ACHN (cell line): ENCODE measurements around the gene PLAAT5.
"Not testable (repeated sequence)": the region's sequence is repeated elsewhere in the genome, so short reads cannot be mapped to it uniquely, and the experiment has no call there.

ENCODE experiments used
- DNase-seq: peaks from one replicate; pipeline ENCODE4 v3.0.0-alpha.2; 2015
- in situ Hi-C: cut with HindIII; loops from 2 replicates; pipeline ENCODE4 v1.10.0; 2017; ENCODE audit warnings: low sequenced_read_pairs, low pct_ligation_motif_present, low pct_unique_long_range_greater_than_20kb

PLAAT5 gene, protein sequence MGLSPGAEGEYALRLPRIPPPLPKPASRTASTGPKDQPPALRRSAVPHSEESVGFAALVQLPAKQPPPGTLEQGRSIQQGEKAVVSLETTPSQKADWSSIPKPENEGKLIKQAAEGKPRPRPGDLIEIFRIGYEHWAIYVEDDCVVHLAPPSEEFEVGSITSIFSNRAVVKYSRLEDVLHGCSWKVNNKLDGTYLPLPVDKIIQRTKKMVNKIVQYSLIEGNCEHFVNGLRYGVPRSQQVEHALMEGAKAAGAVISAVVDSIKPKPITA

DNA sequence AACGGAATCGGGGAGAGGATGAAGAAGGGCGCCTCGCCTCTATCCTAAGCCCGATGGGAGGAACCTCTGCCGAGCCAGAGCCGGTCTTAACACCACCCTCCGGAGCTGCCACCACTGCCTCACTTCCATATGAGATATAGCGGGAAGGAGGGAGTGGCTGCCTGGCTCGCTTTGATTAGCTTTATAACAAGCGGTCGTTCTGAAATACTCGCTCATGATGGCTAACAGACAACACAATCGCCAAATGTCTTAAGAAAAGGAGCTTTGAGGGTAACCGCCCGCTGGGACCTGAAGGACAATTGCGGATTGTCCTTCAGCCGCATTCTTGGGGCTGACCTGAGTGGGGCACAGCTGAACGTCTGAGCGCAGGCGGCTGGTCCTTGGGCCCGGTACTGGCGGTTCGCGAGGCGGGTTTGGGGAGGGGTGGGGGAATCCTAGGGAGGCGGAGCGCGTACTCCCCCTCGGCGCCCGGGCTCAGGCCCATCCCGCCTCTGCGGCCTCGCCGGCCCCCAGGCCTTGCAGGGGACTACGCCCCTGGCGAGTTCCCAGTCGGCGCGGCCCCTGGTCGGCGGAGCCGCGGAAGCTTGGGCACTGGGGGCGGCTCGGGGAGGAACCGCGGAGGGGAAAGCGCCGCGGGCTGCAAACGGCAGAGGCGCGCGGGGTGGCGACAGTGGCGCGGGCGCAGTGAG, at the start of gene PLAAT5:
TSS of gene PLAAT5 (minus strand) at position 617 of the 689 bp plus-strand sequence. CDS start at position 484, 133 bp downstream.
- no peak for DNase-seq

DNA sequence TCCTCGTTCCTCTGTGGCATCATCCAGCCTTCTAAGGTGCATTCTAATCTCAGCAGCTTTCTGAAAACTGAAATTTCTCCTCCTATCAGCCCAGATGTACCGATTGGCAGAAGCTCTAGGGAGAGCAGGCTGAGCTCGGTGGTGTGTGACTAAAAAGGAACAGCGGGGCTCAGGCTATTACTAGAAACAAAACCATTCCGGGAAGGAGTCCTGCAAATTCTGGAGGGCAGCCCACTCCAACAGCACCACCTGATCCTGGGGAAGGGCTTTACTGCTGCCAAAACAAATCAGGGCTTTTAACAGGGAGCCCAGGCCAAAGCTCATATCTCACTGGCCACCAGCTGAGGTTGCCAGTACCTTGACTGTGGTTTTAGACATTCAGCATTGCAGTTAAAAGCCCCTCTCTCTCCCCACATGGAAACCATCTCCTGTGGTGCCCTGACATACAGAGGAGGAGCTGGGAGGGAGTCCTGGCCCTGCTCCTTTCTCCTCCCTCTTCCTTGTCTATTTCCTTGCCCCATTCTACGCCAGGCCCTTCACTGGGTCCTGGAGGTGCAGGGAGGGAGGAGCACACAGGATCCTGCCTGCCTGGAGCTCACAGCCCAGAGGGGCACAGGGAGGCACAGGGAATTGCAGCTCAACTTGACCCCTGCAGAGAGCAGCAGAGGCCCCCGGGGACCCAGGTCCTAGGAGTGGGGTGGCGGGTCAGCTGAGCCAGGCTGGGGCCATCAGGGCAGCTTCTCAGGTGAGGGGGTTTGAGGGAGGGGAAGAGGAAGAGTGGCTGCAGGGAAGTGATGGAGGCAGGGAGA, 46.5 kb upstream of the PLAAT5 start:
- DNase-seq, result peak; percentile 27
- in situ Hi-C loops, result no loop called here

More for the DNA sequence above, at the start of gene PLAAT5:
- in situ Hi-C loops, result no loop called here

DNA sequence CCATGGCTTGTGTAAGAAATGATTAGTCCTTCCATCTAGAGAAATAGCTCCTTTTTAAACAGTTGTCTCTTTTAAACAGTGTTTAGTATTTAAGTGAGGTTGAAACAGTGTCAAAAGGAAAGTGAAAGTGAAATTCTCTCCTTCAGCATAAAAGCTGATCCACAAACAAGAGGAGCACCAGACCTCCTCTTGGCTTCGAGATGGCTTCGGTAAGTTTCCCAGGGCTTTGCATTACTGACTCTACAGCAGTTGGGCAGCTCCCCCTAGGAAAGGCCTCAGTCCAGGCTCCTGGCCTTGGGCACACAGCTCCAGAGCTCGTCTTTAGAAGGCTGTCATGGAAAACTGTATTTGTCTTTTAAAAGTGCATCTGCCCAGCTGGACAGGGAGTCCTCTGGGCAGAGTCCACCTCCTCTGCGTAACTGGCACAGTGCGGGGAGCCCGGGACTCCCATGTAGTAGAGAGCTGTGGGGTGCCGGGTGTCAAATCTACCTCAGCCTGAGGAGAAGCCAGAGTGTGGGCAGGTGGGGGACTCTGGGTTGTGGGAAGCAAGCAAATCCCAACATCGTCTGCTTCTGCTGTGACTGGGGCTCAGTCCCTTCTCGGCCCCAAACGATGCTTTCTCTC, 45.8 kb upstream of the PLAAT5 start, which contains the start of gene PLAAT4:
TSS of gene PLAAT4 (plus strand) at position 140 of the 624 bp plus-strand sequence. CDS start at position 201, 61 bp downstream.
- peak; percentile 55 for DNase-seq
- in situ Hi-C loops, result no loop called here

DNA sequence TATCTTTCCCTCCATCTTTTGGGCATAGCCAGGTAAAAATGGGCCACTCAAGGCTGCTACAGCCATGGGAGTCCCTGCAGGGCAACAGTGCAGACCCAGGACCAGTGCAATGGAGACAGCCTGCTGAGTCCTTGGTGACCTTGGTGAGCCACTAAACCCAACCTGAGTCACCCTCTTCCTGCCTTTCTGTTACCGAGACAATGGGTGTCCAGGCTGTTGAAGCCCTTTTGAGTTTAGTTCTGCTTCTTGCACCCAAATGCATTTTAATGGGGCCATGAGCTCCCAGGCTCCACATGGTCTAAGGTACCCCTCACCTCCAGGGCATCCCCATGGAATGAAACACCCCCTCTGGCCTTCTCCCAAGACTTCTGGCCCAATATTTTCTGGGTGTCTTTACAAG, 44.8 kb upstream of the PLAAT5 start:
- no peak for DNase-seq
- in situ Hi-C loops, result no loop called here

DNA sequence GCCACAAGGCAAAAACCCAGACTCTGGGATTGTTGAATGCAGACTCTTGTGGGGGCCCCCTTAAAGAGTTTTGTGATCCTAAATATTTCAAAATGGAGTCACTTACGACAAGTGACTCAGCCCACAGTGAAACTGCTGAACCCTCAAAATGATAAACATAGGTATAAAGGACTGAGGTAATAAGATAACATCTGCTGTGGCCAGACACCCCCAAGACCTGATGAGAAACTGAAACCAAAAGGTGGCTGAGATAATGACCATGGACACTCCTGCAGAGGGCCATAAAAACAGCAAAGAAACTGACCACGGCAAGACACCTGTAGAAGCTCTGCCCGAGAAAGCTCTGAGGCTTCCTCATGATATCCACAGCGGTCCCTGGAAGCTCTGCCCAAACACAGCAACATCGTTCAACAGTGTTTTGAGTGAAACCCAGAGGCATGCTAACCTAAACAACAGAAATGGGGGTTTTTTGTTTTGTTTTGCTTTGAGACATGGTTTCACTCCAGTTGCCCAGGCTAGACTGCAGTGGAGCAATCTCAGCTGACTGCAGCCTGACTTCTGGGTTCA, 44.0 kb upstream of the PLAAT5 start:
- DNase-seq, result no peak
- in situ Hi-C loops, result no loop called here

DNA sequence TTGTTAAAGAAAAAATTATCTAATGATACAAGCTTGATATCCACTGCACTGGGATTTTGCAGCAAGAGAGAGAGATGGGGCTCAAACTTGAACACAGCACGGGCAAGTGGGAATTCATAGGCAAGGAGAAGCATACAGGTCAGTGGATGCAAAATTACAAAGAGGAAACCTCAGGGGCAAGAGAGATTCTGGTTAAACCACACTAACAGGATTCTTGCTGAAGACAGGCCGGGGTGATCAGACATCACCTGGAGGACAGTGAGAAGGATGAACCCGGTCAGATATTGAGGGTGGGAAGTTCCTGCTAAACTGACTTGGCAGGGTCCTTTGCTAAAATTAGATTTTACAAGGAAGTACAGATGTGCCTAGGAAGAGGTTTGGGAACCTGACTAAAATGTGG, 43.1 kb upstream of the PLAAT5 start:
- no peak for DNase-seq
- in situ Hi-C loops, result no loop called here

DNA sequence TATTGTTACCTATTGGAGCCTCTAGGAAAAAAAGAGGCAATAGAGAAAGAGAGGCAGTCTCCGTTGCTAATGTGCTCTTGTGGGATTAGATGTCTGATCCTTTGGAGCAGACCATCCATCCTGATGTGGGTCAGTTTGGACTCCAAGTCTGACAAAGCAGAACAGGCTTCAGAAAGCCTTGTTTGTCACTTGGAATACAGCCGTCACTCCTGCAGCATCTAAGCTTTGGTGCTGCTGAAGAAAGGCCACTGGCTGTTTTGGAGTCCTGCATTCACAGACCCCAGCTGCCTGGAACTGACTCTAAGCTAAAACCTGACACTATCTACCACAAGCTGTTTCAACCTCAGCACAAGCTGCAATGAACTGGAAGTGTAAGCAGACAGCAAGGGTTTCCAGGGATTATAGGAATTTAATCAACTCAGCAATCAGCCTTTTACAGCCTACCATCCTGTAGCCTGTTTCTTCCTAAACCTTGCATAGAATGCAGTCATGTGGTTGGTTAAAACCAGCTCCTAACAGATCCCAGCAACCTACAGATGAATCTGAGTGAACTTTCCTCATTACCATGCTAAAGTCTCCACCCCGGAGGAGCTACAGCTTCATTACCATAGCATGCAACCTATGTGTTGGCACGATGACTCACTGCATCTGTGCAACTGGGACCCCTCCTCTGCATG, 42.0 kb upstream of the PLAAT5 start:
- in situ Hi-C loops, result no loop called here
- no peak for DNase-seq

DNA sequence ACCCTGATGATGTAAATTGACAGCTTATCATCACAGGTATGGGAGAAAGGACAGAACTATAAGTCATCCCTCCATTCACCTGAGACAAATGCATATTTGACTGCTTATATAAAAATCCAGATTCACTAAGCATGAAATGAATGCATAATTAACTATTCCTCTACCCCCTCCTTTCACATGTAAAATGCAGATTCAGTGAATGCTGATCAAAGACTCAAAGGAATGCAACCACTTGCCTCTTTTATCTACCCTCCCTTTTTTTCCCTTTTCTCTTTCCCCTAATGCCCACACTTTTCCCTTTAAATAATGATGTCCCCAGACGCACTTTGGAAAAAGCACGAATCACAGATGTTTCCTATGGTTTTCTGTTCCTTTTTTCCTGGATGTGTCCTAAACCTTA, 41.1 kb upstream of the PLAAT5 start:
- DNase-seq, result no peak
- in situ Hi-C loops, result no loop called here

DNA sequence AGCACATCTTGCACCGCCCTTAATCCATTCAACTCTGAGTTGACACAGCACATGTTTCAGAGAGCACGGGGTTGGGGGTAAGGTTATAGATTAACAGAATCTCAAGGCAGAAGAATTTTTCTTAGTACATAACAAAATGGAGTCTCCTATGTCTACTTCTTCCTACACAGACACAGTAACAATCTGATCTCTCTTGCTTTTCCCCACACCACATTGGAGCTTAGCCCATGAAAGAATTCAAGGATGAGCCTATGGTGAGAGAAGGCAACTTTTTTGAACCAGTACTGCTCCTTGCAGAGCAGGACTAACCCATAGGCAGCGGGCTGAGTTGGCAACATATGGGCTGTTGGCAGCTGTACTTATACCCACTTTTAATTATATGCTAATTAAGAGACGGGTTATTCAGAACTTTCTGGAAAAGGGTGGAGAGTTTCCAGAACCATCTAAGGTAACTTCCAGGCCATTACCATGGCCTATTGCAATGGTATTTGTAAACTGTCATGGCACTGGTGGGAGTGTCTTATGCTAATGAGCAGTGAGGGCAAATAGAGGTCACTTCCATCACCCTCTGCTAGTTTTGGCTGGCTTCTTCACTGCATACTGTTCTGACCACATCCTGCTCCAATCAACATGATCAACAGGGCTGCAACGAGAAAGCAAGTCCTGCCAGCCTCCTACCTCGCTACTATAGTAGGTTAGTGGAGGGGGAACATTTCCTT, 40.3 kb upstream of the PLAAT5 start:
- in situ Hi-C loops, result not testable (repeated sequence)

DNA sequence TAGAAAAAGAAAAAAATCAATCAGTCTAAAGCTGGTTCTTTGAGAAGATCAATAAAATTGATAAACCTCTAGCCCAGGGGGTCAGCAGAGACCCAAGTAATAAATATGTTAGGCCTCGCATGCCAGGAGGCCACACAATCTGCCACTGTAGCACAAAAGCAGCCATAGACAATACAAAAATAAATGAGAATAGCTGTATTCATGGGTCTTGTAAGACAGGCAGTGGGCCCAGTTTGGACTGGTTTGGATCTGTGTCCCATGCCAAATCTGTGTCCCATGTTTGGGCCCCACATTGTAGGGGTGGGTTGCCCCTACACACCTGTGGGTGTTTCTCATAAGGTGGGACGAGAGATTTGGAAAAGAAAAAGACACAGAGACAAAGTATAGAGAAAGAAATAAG, 39.1 kb upstream of the PLAAT5 start:
- in situ Hi-C loops, result no loop called here
- DNase-seq, result no peak

More for the DNA sequence above, 40.3 kb upstream of the PLAAT5 start:
- DNase-seq, result peak; percentile 93

DNA sequence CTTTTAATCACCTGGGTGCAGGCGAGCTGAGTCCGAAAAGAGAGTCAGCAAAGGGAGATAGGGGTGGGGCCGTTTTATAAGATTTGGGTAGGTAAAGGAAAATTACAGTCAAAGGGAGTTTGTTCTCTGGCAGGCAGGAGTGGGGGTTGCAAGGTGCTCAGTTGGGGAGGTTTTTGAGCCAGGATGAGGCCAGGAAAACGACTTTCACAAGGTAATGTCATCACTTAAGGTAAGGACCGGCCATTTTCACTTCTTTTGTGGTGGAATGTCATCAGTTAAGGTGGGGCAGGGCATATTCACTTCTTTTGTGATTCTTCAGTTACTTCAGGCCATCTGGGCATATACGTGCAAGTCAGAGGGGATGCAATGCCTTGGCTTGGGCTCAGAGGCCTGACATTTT, 38.4 kb upstream of the PLAAT5 start:
- in situ Hi-C loops, result not testable (repeated sequence)

DNA sequence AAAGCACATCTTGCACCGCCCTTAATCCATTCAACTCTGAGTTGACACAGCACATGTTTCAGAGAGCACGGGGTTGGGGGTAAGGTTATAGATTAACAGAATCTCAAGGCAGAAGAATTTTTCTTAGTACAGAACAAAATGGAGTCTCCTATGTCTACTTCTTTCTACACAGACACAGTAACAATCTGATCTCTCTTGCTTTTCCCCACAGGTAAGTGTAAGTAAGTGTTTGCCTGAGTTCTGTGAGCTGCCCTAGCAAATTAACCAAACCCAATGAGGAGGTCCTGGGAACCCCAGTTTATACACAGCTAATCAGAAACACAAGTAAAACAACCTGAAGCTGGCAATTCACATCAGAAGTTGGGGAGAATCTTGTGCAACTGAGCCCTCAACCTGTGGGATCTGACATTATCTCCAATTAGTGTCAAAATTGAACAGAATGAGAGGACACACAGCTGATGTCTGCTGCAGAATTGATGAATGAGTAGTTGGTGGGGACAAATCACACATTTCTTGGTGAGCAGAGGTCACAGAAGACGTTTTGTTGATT, 37.8 kb upstream of the PLAAT5 start:
- DNase-seq, in situ Hi-C loops: not testable (repeated sequence)

More for the DNA sequence above, 38.4 kb upstream of the PLAAT5 start:
- not testable (repeated sequence) for DNase-seq

DNA sequence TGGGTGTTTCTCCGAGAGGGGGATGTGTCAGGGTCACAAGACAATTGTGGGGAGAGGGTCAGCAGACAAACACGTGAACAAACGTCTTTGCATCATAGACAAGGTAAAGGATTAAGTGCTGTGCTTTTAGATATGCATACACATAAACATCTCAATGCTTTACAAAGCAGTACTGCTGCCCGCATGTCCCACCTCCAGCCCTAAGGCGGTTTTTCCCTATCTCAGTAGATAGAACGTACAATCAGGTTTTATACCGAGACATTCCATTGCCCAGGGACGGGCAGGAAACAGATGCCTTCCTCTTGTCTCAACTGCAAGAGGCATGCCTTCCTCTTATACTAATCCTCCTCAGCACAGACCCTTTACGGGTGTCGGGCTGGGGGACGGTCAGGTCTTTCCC, 37.2 kb upstream of the PLAAT5 start:
- in situ Hi-C loops, DNase-seq: not testable (repeated sequence)

DNA sequence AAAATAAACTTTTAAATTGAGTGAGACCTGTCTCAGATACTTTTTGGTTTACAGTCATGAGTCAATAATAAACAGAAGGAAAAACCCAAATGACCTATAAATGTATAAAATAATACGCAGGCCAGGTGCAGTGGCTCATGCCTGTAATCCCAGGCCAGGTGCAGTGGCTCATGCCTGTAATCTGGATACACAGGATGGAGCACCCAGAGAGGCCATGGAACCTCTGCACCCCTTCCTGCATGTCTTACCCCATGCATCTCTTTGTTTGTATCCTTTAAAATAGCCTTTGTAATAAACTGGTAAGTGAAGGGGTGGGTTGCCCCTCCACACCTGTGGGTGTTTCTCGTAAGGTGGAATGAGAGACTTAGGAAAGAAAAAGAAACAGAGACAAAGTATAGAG, 36.7 kb upstream of the PLAAT5 start:
- DNase-seq, result no peak
- in situ Hi-C loops, result no loop called here

DNA sequence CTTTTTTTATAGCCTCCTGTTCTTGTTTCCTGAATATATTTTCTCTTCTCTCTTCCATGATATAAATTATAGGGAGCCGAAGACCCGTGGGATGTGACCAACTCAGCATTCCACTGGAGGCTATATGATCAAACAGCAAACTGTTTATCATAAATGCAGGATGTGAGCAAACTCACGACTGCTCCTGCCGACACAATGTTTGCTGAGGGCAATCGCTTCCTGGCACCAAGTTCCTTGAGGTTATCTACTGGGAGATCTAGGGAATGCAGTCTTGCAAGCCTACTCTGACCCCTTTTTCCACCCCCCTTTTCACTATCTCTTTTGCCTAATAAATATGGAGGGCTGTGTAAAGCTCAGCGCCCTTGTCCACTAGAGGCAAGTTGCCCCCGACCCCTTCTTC, 32.2 kb upstream of the PLAAT5 start:
- in situ Hi-C loops, result no loop called here
- no peak for DNase-seq

DNA sequence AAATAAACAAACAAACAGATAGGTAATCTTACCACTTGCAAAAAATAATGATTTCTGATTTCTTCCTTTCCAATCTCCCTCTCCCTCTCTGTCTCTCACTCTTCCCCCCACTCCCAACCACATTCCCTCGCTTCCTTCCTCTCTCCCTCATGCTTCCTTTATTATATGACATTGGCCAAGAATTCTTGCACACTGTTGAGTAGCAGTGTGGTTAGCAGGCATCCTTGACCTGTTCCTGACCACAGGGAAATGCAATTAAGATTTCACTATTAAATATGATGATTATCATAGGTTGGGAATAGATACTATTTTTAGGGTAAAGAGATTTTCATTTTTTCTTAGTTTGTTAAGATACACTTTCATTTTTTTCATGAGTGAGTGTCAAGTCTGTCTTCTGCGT, 30.9 kb upstream of the PLAAT5 start:
- no peak for DNase-seq
- in situ Hi-C loops, result no loop called here

DNA sequence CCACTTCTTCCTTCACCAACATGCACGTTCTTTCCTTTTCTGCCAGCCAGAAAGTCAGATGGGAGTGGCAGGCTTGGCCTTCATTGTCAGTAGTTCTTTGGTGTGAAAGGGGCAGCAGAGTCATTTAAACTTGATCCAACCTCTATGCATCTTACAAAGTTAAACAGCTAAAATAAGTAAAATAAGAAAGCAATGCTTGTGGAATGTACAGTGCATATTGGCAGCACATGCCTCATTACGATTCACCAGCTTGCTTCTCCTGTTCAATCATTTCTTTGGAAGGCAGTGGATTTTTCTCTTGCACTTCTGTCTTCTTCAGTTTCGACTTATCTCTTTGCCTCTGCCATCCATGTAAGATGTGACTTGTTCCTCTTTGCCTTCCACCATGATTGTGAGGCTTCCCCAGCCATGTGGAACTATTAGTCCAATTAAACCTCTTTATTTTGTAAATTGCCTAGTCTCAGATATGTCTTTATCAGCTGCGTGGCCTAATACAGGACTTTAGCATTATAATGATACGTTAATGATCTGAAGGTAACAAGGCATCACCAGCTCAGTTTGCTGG, 29.7 kb upstream of the PLAAT5 start:
- in situ Hi-C loops, result no loop called here
- DNase-seq, result no peak
